HepG2 (cell line): ENCODE results near the gene SMTNL1. TPM values are rescaled to one million over a fixed set of nuclear protein-coding genes. Genes with fewer than 3 reads are reported as not detected.

Experiments used
- EHMT2 ChIP-seq: fragments of 200-600 bp; sonication (generic); IDR thresholded peaks from 2 replicates; pipeline ENCODE4 v1.7.0; 2017; ENCODE audit warnings: antibody characterized with exemption, low read depth, low read length, borderline replicate concordance
- HOXA3 ChIP-seq: sonication (generic); formaldehyde crosslinking; IDR thresholded peaks from 2 replicates; pipeline ENCODE4 v1.5.0; 2020; ENCODE audit warnings: missing genetic modification reagents
- HOXD1 ChIP-seq: sonication (generic); formaldehyde crosslinking; IDR thresholded peaks from 2 replicates; pipeline ENCODE4 v1.5.0; 2020; ENCODE audit warnings: missing genetic modification reagents
- IKZF1 ChIP-seq: fragments of 450-650 bp; IDR thresholded peaks from 2 replicates; pipeline ENCODE4 v1.7.1; 2016
- IRF9 ChIP-seq: sonication (generic); formaldehyde crosslinking; IDR thresholded peaks from 2 replicates; pipeline ENCODE4 v1.8.0; 2022; ENCODE audit warnings: missing genetic modification reagents, mild to moderate bottlenecking, borderline replicate concordance
- KLF12 ChIP-seq: sonication (generic); formaldehyde crosslinking; IDR thresholded peaks from 2 replicates; pipeline ENCODE4 v1.4.0; 2020; ENCODE audit warnings: missing genetic modification reagents, borderline replicate concordance
- KLF9 ChIP-seq: IDR thresholded peaks from 2 replicates; pipeline ENCODE4 v1.6.1; 2016; ENCODE audit warnings: low read depth
- MXD1 ChIP-seq: sonication (generic); formaldehyde crosslinking; IDR thresholded peaks from 2 replicates; pipeline ENCODE4 v1.4.0; 2020; ENCODE audit warnings: mild to moderate bottlenecking, missing genetic modification reagents
- MXI1 ChIP-seq: IDR thresholded peaks from 3 replicates; pipeline ENCODE4 v1.6.1; 2012; ENCODE audit warnings: low read depth, low read length, inconsistent platforms, borderline replicate concordance
- NFE2L1 ChIP-seq: sonication (generic); formaldehyde crosslinking; IDR thresholded peaks from 2 replicates; pipeline ENCODE4 v1.4.0; 2020; ENCODE audit warnings: missing genetic modification reagents, mild to moderate bottlenecking, borderline replicate concordance
- PHF21A ChIP-seq: sonication (generic); formaldehyde crosslinking; IDR thresholded peaks from 2 replicates; pipeline ENCODE4 v1.5.0; 2020; ENCODE audit warnings: mild to moderate bottlenecking, missing genetic modification reagents
- PRDM4 ChIP-seq: sonication (generic); formaldehyde crosslinking; IDR thresholded peaks from 2 replicates; pipeline ENCODE4 v1.9.0; 2021; ENCODE audit warnings: missing genetic modification reagents, borderline replicate concordance
- PRMT3 ChIP-seq: sonication (generic); formaldehyde crosslinking; IDR thresholded peaks from 2 replicates; pipeline ENCODE4 v1.8.1; 2022; ENCODE audit warnings: low read depth, mild to moderate bottlenecking, moderate library complexity, missing genetic modification reagents, borderline replicate concordance
- SAFB2 ChIP-seq: sonication (generic); formaldehyde crosslinking; IDR thresholded peaks from 2 replicates; pipeline ENCODE4 v1.5.1; 2020; ENCODE audit warnings: missing genetic modification reagents, low read depth, mild to moderate bottlenecking, borderline replicate concordance
- TCF7 ChIP-seq: sonication (generic); IDR thresholded peaks from 2 replicates; pipeline ENCODE4 v1.6.1; 2016; ENCODE audit warnings: antibody characterized with exemption, low read depth
- TSC22D2 ChIP-seq: sonication (generic); formaldehyde crosslinking; IDR thresholded peaks from 2 replicates; pipeline ENCODE4 v1.5.1; 2020; ENCODE audit warnings: missing genetic modification reagents, mild to moderate bottlenecking, borderline replicate concordance
- ZGPAT ChIP-seq: IDR thresholded peaks from 2 replicates; pipeline ENCODE4 v1.6.1; 2016; ENCODE audit warnings: mild to moderate bottlenecking
- ZNF382 ChIP-seq: sonication (generic); formaldehyde crosslinking; IDR thresholded peaks from 2 replicates; pipeline ENCODE4 v1.5.0; 2020; ENCODE audit warnings: missing genetic modification reagents, mild to moderate bottlenecking, borderline replicate concordance
- ZNF576 ChIP-seq: sonication (generic); formaldehyde crosslinking; IDR thresholded peaks from 2 replicates; pipeline ENCODE4 v1.4.0; 2020; ENCODE audit warnings: mild to moderate bottlenecking, missing genetic modification reagents
- ZNF878 ChIP-seq: sonication (generic); formaldehyde crosslinking; IDR thresholded peaks from 2 replicates; pipeline ENCODE4 v1.8.1; 2023; ENCODE audit warnings: mild to moderate bottlenecking, missing genetic modification reagents, moderate library complexity
- ZSCAN21 ChIP-seq: sonication (generic); formaldehyde crosslinking; IDR thresholded peaks from 2 replicates; pipeline ENCODE4 v1.8.0; 2022; ENCODE audit warnings: mild to moderate bottlenecking, missing genetic modification reagents, moderate library complexity, borderline replicate concordance
- ZSCAN30 ChIP-seq: sonication (generic); formaldehyde crosslinking; IDR thresholded peaks from 2 replicates; pipeline ENCODE4 v1.5.0; 2020; ENCODE audit warnings: mild to moderate bottlenecking, missing genetic modification reagents
- polyA plus RNA-seq, 8 experiments: library from polyadenylated mRNA; depleted of rRNA in 3 of 8; stranded (reverse) in 7 of 8; unstranded in 1 of 8; fragments of >200 nt; fragmentation: Illumina TruSeq in 4 of 8; extraction: Trizol in 4 of 8; gene quantifications; 2 replicates each; pipeline versions ENCODE4 v1.2.1 to v1.2.3, GENCODE V29; 2011 to 2016; ENCODE audit warnings: low read depth in 4 of 8, missing spikeins in 1 of 8, mixed read lengths in 1 of 8; ENCODE audit not compliant: insufficient read depth in 1 of 8
- total RNA-seq, 5 experiments: library from RNA; depleted of rRNA; stranded (reverse); fragments of >200 nt; fragmentation: Illumina TruSeq; extraction: Trizol; gene quantifications; 2 replicates each; pipeline ENCODE4 v1.2.3, GENCODE V29; 2016; ENCODE audit warnings: low read depth in 1 of 5

Gene SMTNL1
- total and polyA plus RNA-seq, 2 of the 13 experiments (the other 11 are each of a cell fraction or from before 2014, with no cell fraction given): 0.04 TPM; not detected in 1

- TF ChIP-seq ZNF576 (CRISPR knock-in tag) (no peak), EHMT2 (no peak), KLF12 (CRISPR knock-in tag) (no peak), ZSCAN21 (CRISPR knock-in tag) (peak; percentile 52; the same call in 1 of the 2 replicates), IKZF1 (no peak), HOXD1 (CRISPR knock-in tag) (0 out of 2 replicates have a peak, but pooled peaks have one; percentile 68), NFE2L1 (no peak), IRF9 (CRISPR knock-in tag) (no peak), MXI1 (peak; percentile 47; the same call in 1 of the 3 replicates), PRMT3 (CRISPR knock-in tag) (peak; percentile 80; the same call in 1 of the 2 replicates), TSC22D2 (CRISPR knock-in tag) (no peak), PRDM4 (CRISPR knock-in tag) (no peak), KLF9 (CRISPR knock-in tag) (no peak), ZNF382 (CRISPR knock-in tag) (no peak), HOXA3 (CRISPR knock-in tag) (no peak; the same call in 1 of the 2 replicates), ZNF878 (CRISPR knock-in tag) (0 out of 2 replicates have a peak, but pooled peaks have one; percentile 45), MXD1 (CRISPR knock-in tag) (peak; percentile 71; the same call in 1 of the 2 replicates), TCF7 (no peak), PHF21A (CRISPR knock-in tag) (no peak; the same call in 1 of the 2 replicates), ZGPAT (peak; percentile 21; the same call in 1 of the 2 replicates), ZSCAN30 (CRISPR knock-in tag) (0 out of 2 replicates have a peak, but pooled peaks have one; percentile 13), SAFB2 (CRISPR knock-in tag) (no peak)
Measured at GRCh38 chr11:57514538-57515331, 22.7 kb upstream of the SMTNL1 start (continued).
